IPS-18a (cell line): Measurements from ENCODE around the gene PLAGL2.
"Not testable (repeated sequence)": the region's sequence is repeated elsewhere in the genome, so short reads cannot be mapped to it uniquely, and the experiment has no call there.

Experiments used
- H3K27ac ChIP-seq: one replicate; pipeline ENCODE4 v1.5.1; 2013; ENCODE audit warnings: low read length
- H3K27me3 ChIP-seq: one replicate; pipeline ENCODE4 v1.6.1; 2013; ENCODE audit warnings: mild to moderate bottlenecking, low read length; ENCODE audit not compliant: control insufficient read depth, insufficient read depth
- H3K36me3 ChIP-seq: one replicate; pipeline ENCODE4 v1.6.1; 2013; ENCODE audit warnings: low read depth, low read length; ENCODE audit not compliant: control insufficient read depth
- H3K4me1 ChIP-seq: one replicate; pipeline ENCODE4 v1.6.1; 2013; ENCODE audit warnings: low read depth, low read length; ENCODE audit not compliant: control insufficient read depth
- H3K4me3 ChIP-seq: one replicate; pipeline ENCODE4 v1.5.1; 2013; ENCODE audit warnings: low read length
- H3K9ac ChIP-seq: one replicate; pipeline ENCODE4 v1.6.1; 2013; ENCODE audit warnings: mild to moderate bottlenecking, low read length, moderate library complexity
- H3K9me3 ChIP-seq: one replicate; pipeline ENCODE4 v1.6.1; 2013; ENCODE audit warnings: low read depth, low read length; ENCODE audit not compliant: control insufficient read depth

Gene PLAGL2

GRCh38 chr20:32199006-32199405 is 8.5 kb downstream of the PLAGL2 start:
- H3K9ac ChIP-seq, result no peak overlapping the region
- H3K27ac ChIP-seq, result no peak overlapping the region
- H3K4me1 ChIP-seq, result no peaks in the 10 kb centered on the region
- no peak overlapping the region for H3K4me3 ChIP-seq
- peaks cover 82% of the 10 kb centered on the region for H3K36me3 ChIP-seq
- no peaks in the 10 kb centered on the region for H3K9me3 ChIP-seq
- no peaks in the 10 kb centered on the region for H3K27me3 ChIP-seq

GRCh38 chr20:32197136-32197535 is 10.4 kb downstream of the PLAGL2 start:
- H3K4me3 ChIP-seq, H3K4me1 ChIP-seq, H3K9ac ChIP-seq, H3K27me3 ChIP-seq, H3K27ac ChIP-seq, H3K9me3 ChIP-seq: not testable (repeated sequence)
- H3K36me3 ChIP-seq, result peaks cover 72% of the 10 kb centered on the region

GRCh38 chr20:32196613-32197012 is 10.9 kb downstream of the PLAGL2 start:
- H3K9me3 ChIP-seq, H3K27ac ChIP-seq, H3K9ac ChIP-seq, H3K4me3 ChIP-seq, H3K4me1 ChIP-seq, H3K27me3 ChIP-seq: not testable (repeated sequence)
- H3K36me3 ChIP-seq, result peaks cover 67% of the 10 kb centered on the region

GRCh38 chr20:32195581-32195980 is 12.0 kb downstream of the PLAGL2 start:
- no peaks in the 10 kb centered on the region for H3K27me3 ChIP-seq
- H3K9me3 ChIP-seq, result no peaks in the 10 kb centered on the region
- peaks cover 7% of the 10 kb centered on the region for H3K4me1 ChIP-seq
- H3K9ac ChIP-seq, result no peak overlapping the region
- no peak overlapping the region for H3K27ac ChIP-seq
- H3K36me3 ChIP-seq, result peaks cover 57% of the 10 kb centered on the region
- H3K4me3 ChIP-seq, result no peak overlapping the region

- H3K9me3 ChIP-seq, result no peaks in the 10 kb centered on the region
- peaks cover 12% of the 10 kb centered on the region for H3K4me1 ChIP-seq
- no peaks in the 10 kb centered on the region for H3K27me3 ChIP-seq
- H3K36me3 ChIP-seq, result peaks cover 44% of the 10 kb centered on the region
- H3K9ac ChIP-seq, result no peak overlapping the region
- no peak overlapping the region for H3K4me3 ChIP-seq
- no peak overlapping the region for H3K27ac ChIP-seq
Measured at GRCh38 chr20:32193996-32194395, 13.5 kb downstream of the PLAGL2 start.

- H3K4me3 ChIP-seq, H3K27ac ChIP-seq, H3K27me3 ChIP-seq, H3K9me3 ChIP-seq, H3K9ac ChIP-seq: not testable (repeated sequence)
- Histone ChIP-seq H3K36me3 (peaks cover 38% of the 10 kb centered on the region), H3K4me1 (peaks cover 12% of the 10 kb centered on the region)
Measured at GRCh38 chr20:32193336-32193735, 14.2 kb downstream of the PLAGL2 start.

GRCh38 chr20:32192698-32193097 is 14.8 kb downstream of the PLAGL2 start:
- H3K4me1 ChIP-seq, result peaks cover 12% of the 10 kb centered on the region
- H3K9ac ChIP-seq, result no peak overlapping the region
- H3K27me3 ChIP-seq, result no peaks in the 10 kb centered on the region
- no peak overlapping the region for H3K27ac ChIP-seq
- no peak overlapping the region for H3K4me3 ChIP-seq
- no peaks in the 10 kb centered on the region for H3K9me3 ChIP-seq
- peaks cover 34% of the 10 kb centered on the region for H3K36me3 ChIP-seq

- Histone ChIP-seq H3K27me3 (no peaks in the 10 kb centered on the region), H3K27ac (no peak overlapping the region), H3K4me1 (peaks cover 12% of the 10 kb centered on the region), H3K36me3 (peaks cover 26% of the 10 kb centered on the region), H3K4me3 (no peak overlapping the region), H3K9ac (no peak overlapping the region), H3K9me3 (no peaks in the 10 kb centered on the region)
Measured at GRCh38 chr20:32191873-32192272, 15.7 kb downstream of the PLAGL2 start.

GRCh38 chr20:32191422-32191821 is 16.1 kb downstream of the PLAGL2 start:
- no peak overlapping the region for H3K27ac ChIP-seq
- no peaks in the 10 kb centered on the region for H3K27me3 ChIP-seq
- H3K9ac ChIP-seq, result no peak overlapping the region
- H3K4me1 ChIP-seq, result peaks cover 12% of the 10 kb centered on the region
- peaks cover 21% of the 10 kb centered on the region for H3K36me3 ChIP-seq
- no peaks in the 10 kb centered on the region for H3K9me3 ChIP-seq
- no peak overlapping the region for H3K4me3 ChIP-seq

GRCh38 chr20:32190616-32191415 is 16.7 kb downstream of the PLAGL2 start:
- H3K27ac ChIP-seq, result peak overlapping the region; percentile 9
- H3K4me1 ChIP-seq, result peaks cover 12% of the 10 kb centered on the region
- peak overlapping the region; percentile 74 for H3K4me3 ChIP-seq
- peak overlapping the region; percentile 25 for H3K9ac ChIP-seq
- peaks cover 15% of the 10 kb centered on the region for H3K36me3 ChIP-seq
- no peaks in the 10 kb centered on the region for H3K27me3 ChIP-seq
- H3K9me3 ChIP-seq, result no peaks in the 10 kb centered on the region

- peaks cover 12% of the 10 kb centered on the region for H3K4me1 ChIP-seq
- peak overlapping the region; percentile 65 for H3K9ac ChIP-seq
- no peaks in the 10 kb centered on the region for H3K27me3 ChIP-seq
- no peaks in the 10 kb centered on the region for H3K9me3 ChIP-seq
- peaks cover 6% of the 10 kb centered on the region for H3K36me3 ChIP-seq
- H3K4me3 ChIP-seq, result peak overlapping the region; percentile 74
- peak overlapping the region; percentile 9 for H3K27ac ChIP-seq
Measured at GRCh38 chr20:32189691-32190615, 17.6 kb downstream of the PLAGL2 start.
